IgD-negative memory B cell (primary cell): ENCODE data around the gene EMID1. TPM values are rescaled to one million over a fixed set of nuclear protein-coding genes. Genes with fewer than 3 reads are reported as not detected.
"Not testable (repeated sequence)": the region's sequence is repeated elsewhere in the genome, so short reads cannot be mapped to it uniquely, and the experiment has no call there.

Experiments used
- H3K27ac Mint-ChIP-seq, 3 donors: one replicate each; pipeline ENCODE4 v1.8.0; 2020 to 2022; ENCODE audit warnings: mild to moderate bottlenecking in 3 of 3, mixed read lengths in 3 of 3, moderate library complexity in 1 of 3
- H3K27me3 Mint-ChIP-seq: one replicate; pipeline ENCODE4 v1.8.0; 2021; ENCODE audit warnings: mixed read lengths
- H3K36me3 Mint-ChIP-seq: one replicate; pipeline ENCODE4 v1.8.0; 2020; ENCODE audit warnings: mild to moderate bottlenecking, mixed read lengths
- H3K4me1 Mint-ChIP-seq, 3 donors: one replicate each; pipeline ENCODE4 v1.8.0; 2020 to 2022; ENCODE audit warnings: mixed read lengths in 3 of 3, mild to moderate bottlenecking in 1 of 3
- H3K4me3 Mint-ChIP-seq, 4 donors: one replicate each; pipeline ENCODE4 v1.8.0; 2020 to 2022; ENCODE audit warnings: mild to moderate bottlenecking in 4 of 4, mixed read lengths in 4 of 4, moderate library complexity in 3 of 4
- H3K9me3 Mint-ChIP-seq, 3 donors: one replicate each; pipeline ENCODE4 v1.8.0; 2020 to 2021; ENCODE audit warnings: mixed read lengths in 3 of 3, mild to moderate bottlenecking in 1 of 3
- polyA plus RNA-seq: library from polyadenylated mRNA; unstranded; fragments of 300-500 nt; fragmentation: Illumina TruSeq; gene quantifications from one replicate; pipeline ENCODE4 v1.2.3, GENCODE V29; 2021

Gene EMID1
- polyA plus RNA-seq, 1 donor from 2014 or later: not detected

GRCh38 chr22:29212743-29213142 is 7.0 kb downstream of the EMID1 start:
- H3K9me3 Mint-ChIP-seq: no peaks in the 10 kb centered on the region
- no peaks in the 10 kb centered on the region for H3K36me3 Mint-ChIP-seq
- peaks cover 0 to 4% (median 2%) of the 10 kb centered on the region in 3 donors for H3K4me1 Mint-ChIP-seq
- no peak overlapping the region for H3K4me3 Mint-ChIP-seq
- H3K27me3 Mint-ChIP-seq: peaks cover 25% of the 10 kb centered on the region
- no peak overlapping the region for H3K27ac Mint-ChIP-seq

GRCh38 chr22:29213493-29213892 is 7.8 kb downstream of the EMID1 start:
- Mint-ChIP-seq H3K27ac (no peak overlapping the region), H3K9me3 (no peaks in the 10 kb centered on the region), H3K4me3 (no peak overlapping the region), H3K27me3 (peaks cover 22% of the 10 kb centered on the region), H3K36me3 (no peaks in the 10 kb centered on the region), H3K4me1 (peaks cover 0 to 4% (median 2%) of the 10 kb centered on the region in 3 donors)

- Mint-ChIP-seq H3K27ac (no peak overlapping the region), H3K27me3 (peaks cover 16% of the 10 kb centered on the region), H3K4me1 (peaks cover 0 to 4% (median 2%) of the 10 kb centered on the region in 3 donors), H3K9me3 (no peaks in the 10 kb centered on the region), H3K36me3 (no peaks in the 10 kb centered on the region), H3K4me3 (no peak overlapping the region)
These were observed 8.5 kb downstream of the EMID1 start for GRCh38 chr22:29214232-29214631.

GRCh38 chr22:29215012-29215860 is 9.5 kb downstream of the EMID1 start:
- peaks cover 10% of the 10 kb centered on the region for H3K27me3 Mint-ChIP-seq

GRCh38 chr22:29216011-29216872 is 10.5 kb downstream of the EMID1 start:
- Mint-ChIP-seq H3K27ac (no peak overlapping the region), H3K4me1 (peaks cover 0 to 6% (median 1%) of the 10 kb centered on the region in 3 donors), H3K4me3 (no peak overlapping the region), H3K9me3 (no peaks in the 10 kb centered on the region), H3K27me3 (peaks cover 13% of the 10 kb centered on the region), H3K36me3 (no peaks in the 10 kb centered on the region)

More at GRCh38 chr22:29215012-29215860, 9.5 kb downstream of the EMID1 start:
- Mint-ChIP-seq H3K4me1 (peaks cover 0 to 6% (median 2%) of the 10 kb centered on the region in 3 donors), H3K9me3 (no peaks in the 10 kb centered on the region), H3K4me3 (no peak overlapping the region), H3K27ac (no peak overlapping the region), H3K36me3 (no peaks in the 10 kb centered on the region)

GRCh38 chr22:29216873-29217666 is 11.4 kb downstream of the EMID1 start:
- Mint-ChIP-seq H3K36me3 (no peaks in the 10 kb centered on the region), H3K9me3 (no peaks in the 10 kb centered on the region), H3K4me3 (no peak overlapping the region), H3K4me1 (peaks cover 0 to 6% (median 0%) of the 10 kb centered on the region in 3 donors), H3K27me3 (peaks cover 14% of the 10 kb centered on the region), H3K27ac (no peak overlapping the region)

GRCh38 chr22:29217827-29218757 is 12.4 kb downstream of the EMID1 start:
- H3K27ac Mint-ChIP-seq: no peak overlapping the region
- peaks cover 0 to 6% (median 0%) of the 10 kb centered on the region in 3 donors for H3K4me1 Mint-ChIP-seq
- H3K9me3 Mint-ChIP-seq: no peaks in the 10 kb centered on the region
- no peaks in the 10 kb centered on the region for H3K36me3 Mint-ChIP-seq
- H3K27me3 Mint-ChIP-seq: peaks cover 14% of the 10 kb centered on the region
- no peak overlapping the region for H3K4me3 Mint-ChIP-seq

- Mint-ChIP-seq H3K27me3 (peaks cover 14% of the 10 kb centered on the region), H3K4me3 (no peak overlapping the region), H3K27ac (no peak overlapping the region), H3K9me3 (no peaks in the 10 kb centered on the region), H3K36me3 (no peaks in the 10 kb centered on the region), H3K4me1 (peaks cover 0 to 6% (median 0%) of the 10 kb centered on the region in 3 donors)
These were observed 13.2 kb downstream of the EMID1 start for GRCh38 chr22:29218758-29219408.

GRCh38 chr22:29219409-29219782 is 13.7 kb downstream of the EMID1 start:
- not testable (repeated sequence) for H3K36me3 Mint-ChIP-seq, H3K4me1 Mint-ChIP-seq, H3K9me3 Mint-ChIP-seq, H3K27me3 Mint-ChIP-seq, H3K4me3 Mint-ChIP-seq, H3K27ac Mint-ChIP-seq

- H3K4me1 Mint-ChIP-seq: peaks cover 0 to 6% (median 0%) of the 10 kb centered on the region in 3 donors
- no peak overlapping the region for H3K4me3 Mint-ChIP-seq
- no peak overlapping the region for H3K27ac Mint-ChIP-seq
- no peaks in the 10 kb centered on the region for H3K9me3 Mint-ChIP-seq
- no peaks in the 10 kb centered on the region for H3K36me3 Mint-ChIP-seq
- peaks cover 8% of the 10 kb centered on the region for H3K27me3 Mint-ChIP-seq
These were observed 14.4 kb downstream of the EMID1 start for GRCh38 chr22:29219881-29220670.

GRCh38 chr22:29224121-29224858 is 18.6 kb downstream of the EMID1 start:
- Mint-ChIP-seq H3K27me3 (peaks cover 6% of the 10 kb centered on the region), H3K4me1 (peaks cover 0 to 2% (median 0%) of the 10 kb centered on the region in 3 donors), H3K9me3 (no peaks in the 10 kb centered on the region), H3K36me3 (no peaks in the 10 kb centered on the region), H3K4me3 (no peak overlapping the region), H3K27ac (no peak overlapping the region)

- H3K4me3 Mint-ChIP-seq: no peak overlapping the region
- no peak overlapping the region for H3K27ac Mint-ChIP-seq
- H3K9me3 Mint-ChIP-seq: no peaks in the 10 kb centered on the region
These were observed 19.2 kb downstream of the EMID1 start for GRCh38 chr22:29224859-29225410.

More at GRCh38 chr22:29224859-29225410, 19.2 kb downstream of the EMID1 start:
- Mint-ChIP-seq H3K27me3 (peaks cover 6% of the 10 kb centered on the region), H3K4me1 (no peaks in the 10 kb centered on the region), H3K36me3 (no peaks in the 10 kb centered on the region)
